Ishikawa (cell line): Measurements from ENCODE around the gene FKBP14.

ENCODE experiments used
- CEBPB ChIP-seq: IDR thresholded peaks from 2 replicates; pipeline ENCODE4 v1.6.1; 2012
- CREB1 ChIP-seq: IDR thresholded peaks from 2 replicates; pipeline ENCODE4 v1.6.1; 2012; ENCODE audit warnings: low read depth
- EGR1 ChIP-seq: IDR thresholded peaks from 2 replicates; pipeline ENCODE4 v1.6.1; 2012
- EP300 ChIP-seq: IDR thresholded peaks from 2 replicates; pipeline ENCODE4 v1.6.1; 2012; ENCODE audit warnings: borderline replicate concordance
- FOXM1 ChIP-seq: IDR thresholded peaks from 2 replicates; pipeline ENCODE4 v1.6.1; 2012; ENCODE audit warnings: low read depth, borderline replicate concordance
- MAX ChIP-seq: IDR thresholded peaks from 2 replicates; pipeline ENCODE4 v1.6.1; 2012
- NFIC ChIP-seq: IDR thresholded peaks from 2 replicates; pipeline ENCODE4 v1.6.1; 2012
- RAD21 ChIP-seq: IDR thresholded peaks from 2 replicates; pipeline ENCODE4 v1.6.1; 2012; ENCODE audit warnings: low read depth
- TAF1 ChIP-seq: IDR thresholded peaks from 2 replicates; pipeline ENCODE4 v1.6.1; 2012; ENCODE audit warnings: low read depth, mild to moderate bottlenecking
- TCF12 ChIP-seq: IDR thresholded peaks from 2 replicates; pipeline ENCODE4 v1.6.1; 2012; ENCODE audit warnings: low read depth
- TEAD4 ChIP-seq: IDR thresholded peaks from 2 replicates; pipeline ENCODE4 v1.6.1; 2012
- YY1 ChIP-seq: IDR thresholded peaks from 2 replicates; pipeline ENCODE4 v1.6.1; 2012; ENCODE audit warnings: low read depth
- ZBTB7A ChIP-seq: IDR thresholded peaks from 2 replicates; pipeline ENCODE4 v1.6.1; 2012; ENCODE audit warnings: low read depth
- TF ChIP-seq, protein P1 (sequence below): IDR thresholded peaks from 2 replicates; pipeline ENCODE4 v1.6.1; 2012; ENCODE audit warnings: low read depth, mild to moderate bottlenecking
- TF ChIP-seq, protein P2 (sequence below): IDR thresholded peaks from 2 replicates; pipeline ENCODE4 v1.6.1; 2012

The FKBP14 gene

DNA sequence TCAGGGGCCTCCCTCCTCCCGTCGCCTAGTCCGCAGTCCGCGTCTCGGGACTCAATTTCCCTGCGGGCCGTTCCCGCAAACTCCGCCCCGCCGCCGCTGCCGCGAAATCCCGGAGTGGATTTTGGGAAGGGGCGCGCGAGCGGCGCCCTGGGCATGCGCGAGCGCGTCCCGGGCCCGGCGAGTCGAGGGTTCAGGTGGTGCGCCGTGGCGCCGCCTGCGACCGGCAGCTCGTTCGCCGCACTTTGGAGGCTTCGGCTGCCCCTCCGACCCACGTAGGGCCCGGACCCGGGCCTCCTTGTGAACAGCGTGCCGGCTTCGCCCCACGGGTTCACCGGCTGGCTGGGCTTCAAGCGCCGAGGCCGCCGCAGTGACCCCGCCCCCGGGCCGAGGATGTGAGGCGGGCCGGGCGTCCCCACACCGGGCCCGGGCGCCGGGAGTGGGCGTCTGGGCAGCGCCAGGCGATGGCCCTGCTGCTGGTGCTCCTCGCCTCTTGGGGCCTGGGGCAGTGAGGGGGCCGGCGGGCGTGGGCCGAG, 1.8 kb upstream of the FKBP14 start, which contains the start of gene PLEKHA8:
Gene PLEKHA8, plus strand, starts transcription at position 197 of the 533 bp plus-strand sequence. CDS start 351 bp downstream, outside the sequence.
- peak; percentile 69; the same call in 1 of the 2 replicates for TF ChIP-seq YY1
- no peak for TF ChIP-seq CEBPB
- TF ChIP-seq EP300, result 0 out of 2 replicates have a peak, but pooled peaks have one; percentile 11
- TF ChIP-seq ZBTB7A, result no peak
- TF ChIP-seq NFIC, result peak; percentile 36; the same call in 1 of the 2 replicates
- peak; percentile 62 for TF ChIP-seq MAX
- 0 out of 2 replicates have a peak, but pooled peaks have one; percentile 36 for TF ChIP-seq EGR1
- no peak for TF ChIP-seq CREB1
- 0 out of 2 replicates have a peak, but pooled peaks have one; percentile 24 for TF ChIP-seq TEAD4
- peak; percentile 68 for TF ChIP-seq TAF1
- TF ChIP-seq, protein P1, sequence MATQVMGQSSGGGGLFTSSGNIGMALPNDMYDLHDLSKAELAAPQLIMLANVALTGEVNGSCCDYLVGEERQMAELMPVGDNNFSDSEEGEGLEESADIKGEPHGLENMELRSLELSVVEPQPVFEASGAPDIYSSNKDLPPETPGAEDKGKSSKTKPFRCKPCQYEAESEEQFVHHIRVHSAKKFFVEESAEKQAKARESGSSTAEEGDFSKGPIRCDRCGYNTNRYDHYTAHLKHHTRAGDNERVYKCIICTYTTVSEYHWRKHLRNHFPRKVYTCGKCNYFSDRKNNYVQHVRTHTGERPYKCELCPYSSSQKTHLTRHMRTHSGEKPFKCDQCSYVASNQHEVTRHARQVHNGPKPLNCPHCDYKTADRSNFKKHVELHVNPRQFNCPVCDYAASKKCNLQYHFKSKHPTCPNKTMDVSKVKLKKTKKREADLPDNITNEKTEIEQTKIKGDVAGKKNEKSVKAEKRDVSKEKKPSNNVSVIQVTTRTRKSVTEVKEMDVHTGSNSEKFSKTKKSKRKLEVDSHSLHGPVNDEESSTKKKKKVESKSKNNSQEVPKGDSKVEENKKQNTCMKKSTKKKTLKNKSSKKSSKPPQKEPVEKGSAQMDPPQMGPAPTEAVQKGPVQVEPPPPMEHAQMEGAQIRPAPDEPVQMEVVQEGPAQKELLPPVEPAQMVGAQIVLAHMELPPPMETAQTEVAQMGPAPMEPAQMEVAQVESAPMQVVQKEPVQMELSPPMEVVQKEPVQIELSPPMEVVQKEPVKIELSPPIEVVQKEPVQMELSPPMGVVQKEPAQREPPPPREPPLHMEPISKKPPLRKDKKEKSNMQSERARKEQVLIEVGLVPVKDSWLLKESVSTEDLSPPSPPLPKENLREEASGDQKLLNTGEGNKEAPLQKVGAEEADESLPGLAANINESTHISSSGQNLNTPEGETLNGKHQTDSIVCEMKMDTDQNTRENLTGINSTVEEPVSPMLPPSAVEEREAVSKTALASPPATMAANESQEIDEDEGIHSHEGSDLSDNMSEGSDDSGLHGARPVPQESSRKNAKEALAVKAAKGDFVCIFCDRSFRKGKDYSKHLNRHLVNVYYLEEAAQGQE, result no peak
- no peak for TF ChIP-seq RAD21
- TF ChIP-seq, protein P2, sequence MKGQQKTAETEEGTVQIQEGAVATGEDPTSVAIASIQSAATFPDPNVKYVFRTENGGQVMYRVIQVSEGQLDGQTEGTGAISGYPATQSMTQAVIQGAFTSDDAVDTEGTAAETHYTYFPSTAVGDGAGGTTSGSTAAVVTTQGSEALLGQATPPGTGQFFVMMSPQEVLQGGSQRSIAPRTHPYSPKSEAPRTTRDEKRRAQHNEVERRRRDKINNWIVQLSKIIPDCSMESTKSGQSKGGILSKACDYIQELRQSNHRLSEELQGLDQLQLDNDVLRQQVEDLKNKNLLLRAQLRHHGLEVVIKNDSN, result no peak
- TF ChIP-seq FOXM1, result no peak
- TF ChIP-seq TCF12, result peak; percentile 54; the same call in 1 of the 2 replicates

DNA sequence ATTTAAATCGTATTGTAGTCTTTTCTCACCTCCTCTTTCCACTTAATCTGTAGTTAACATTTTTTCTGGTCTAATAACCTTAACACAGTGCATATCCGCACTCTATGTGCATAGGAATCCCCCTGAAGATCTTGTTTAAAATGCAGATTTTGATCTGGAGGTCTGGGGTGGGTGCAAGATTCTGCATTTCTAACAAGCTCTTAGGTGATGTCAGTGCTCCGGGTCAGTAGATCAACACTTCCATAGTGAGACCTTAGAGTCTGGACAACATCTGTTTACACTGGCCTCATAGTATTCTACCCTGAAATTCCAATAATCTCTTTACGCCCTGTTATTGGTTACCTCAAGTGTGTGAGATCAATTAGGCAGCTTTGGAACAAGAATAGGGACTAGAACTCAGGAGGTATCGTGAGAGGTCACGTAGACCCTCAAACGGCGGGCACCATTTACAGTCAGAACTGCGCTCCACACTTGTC, 1.3 kb upstream of the FKBP14 start:
- no peak for TF ChIP-seq ZBTB7A

DNA sequence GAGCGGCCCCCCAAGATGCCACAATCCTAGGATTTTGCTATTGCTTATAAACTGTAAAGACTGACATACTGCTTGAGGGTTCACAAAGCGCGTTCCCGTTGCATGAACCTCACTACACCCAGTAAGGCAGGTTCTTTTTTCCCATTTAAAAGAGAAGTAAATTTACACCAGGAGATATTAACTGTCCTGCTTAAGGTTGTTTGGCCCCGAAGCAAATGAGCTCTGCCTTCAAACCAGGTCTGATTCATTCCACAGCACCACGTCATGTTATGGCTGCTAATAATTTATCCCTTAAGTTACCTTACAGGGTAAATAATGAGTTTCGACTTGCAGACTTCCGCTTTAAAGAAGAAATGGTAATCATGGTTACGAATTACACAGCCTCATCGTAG, 559 bp upstream of the FKBP14 start:
- TF ChIP-seq RAD21, result no peak
- TF ChIP-seq TCF12, result no peak
- no peak for TF ChIP-seq CEBPB
- no peak for TF ChIP-seq EGR1
- TF ChIP-seq MAX, result no peak

GRCh38 chr7:30023524-30023923, 3.0 kb downstream of the FKBP14 start:
- TF ChIP-seq, protein P1, result no peak

GRCh38 chr7:30022991-30023390, 3.5 kb downstream of the FKBP14 start:
- no peak for TF ChIP-seq CEBPB
- no peak for TF ChIP-seq YY1
- TF ChIP-seq, protein P2, result no peak
- TF ChIP-seq TAF1, result no peak
- TF ChIP-seq ZBTB7A, result no peak
- no peak for TF ChIP-seq EP300
- no peak for TF ChIP-seq FOXM1
- no peak for TF ChIP-seq TEAD4
- no peak for TF ChIP-seq MAX
- TF ChIP-seq, protein P1, result no peak
- TF ChIP-seq NFIC, result no peak
- no peak for TF ChIP-seq TCF12
- no peak for TF ChIP-seq EGR1
- TF ChIP-seq CREB1, result no peak
- TF ChIP-seq RAD21, result no peak
